ENCODE measurements around the gene CFAP141. TPM values are rescaled to one million over a fixed set of nuclear protein-coding genes. Genes with fewer than 3 reads are reported as not detected.

CFAP141 gene
- total and polyA plus RNA-seq, 2 of the 4 experiments (the other 2 are of a cell fraction): not detected

- H3K9ac ChIP-seq (ENCODE audit: low read depth, low read length): peak overlapping the region; percentile 86
- CTCF ChIA-PET: no interaction called here
- peak overlapping the region; percentile 100 for H2AK9ac ChIP-seq (replicated peaks; ENCODE audit: low read depth, low read length, poor library complexity)
- peak overlapping the region; percentile 99 for H3K4me2 ChIP-seq (ENCODE audit: low read depth, low read length)
- H2BK120ac ChIP-seq (ENCODE audit: low read depth, low read length): no peak overlapping the region
- BruUV-seq (replicated peaks): no TSS peak
- H3K9me3 ChIP-seq (ENCODE audit: control insufficient read depth, insufficient read depth, low read length): no peaks in the 10 kb centered on the region
- WGBS, 2 experiments (ENCODE audit: extremely low coverage in 2 of 2, insufficient read length in 1 of 2): 0% methylated on average over 1 of the region's 6 CpGs; no CpG with 5 or more reads in 1 of the 2 experiments
- DNase-seq: no peak
- in situ Hi-C loops (cut with MboI; ENCODE audit: low sequenced_read_pairs): no loop called here
- H2BK20ac ChIP-seq (ENCODE audit: low read depth, low read length): no peak overlapping the region
- H2AK5ac ChIP-seq (ENCODE audit: low read depth, low read length): peak overlapping the region; percentile 96
- intact Hi-C loops (cut with micrococcal nuclease): loop anchor here (2.0 kb wide), 1 partner anchor 191 kb away; the partner anchor contains the start of gene RPS27
- peak overlapping the region; percentile 99 for H2AFZ ChIP-seq (replicated peaks; ENCODE audit: low read length, poor library complexity)
- H3K9me1 ChIP-seq (ENCODE audit: insufficient read depth, low read length): peaks cover 18% of the 10 kb centered on the region
- peaks cover 0 to 34% of the 10 kb centered on the region in 2 experiments; a peak in 2 of 4 replicates for H3K79me1 ChIP-seq (ENCODE audit: low read depth in 1 of 2, low read length in 2 of 2)
- peak overlapping the region; percentile 93 for H3K27ac ChIP-seq (ENCODE audit: insufficient read depth, low read length)
- H3K27me3 ChIP-seq (ENCODE audit: control insufficient read depth, insufficient read depth, low read length): no peaks in the 10 kb centered on the region
- peak overlapping the region; percentile 37; the same call in 1 of the 3 replicates for H2BK15ac ChIP-seq (ENCODE audit: low read depth, low read length)
- peak overlapping the region; percentile 18; the same call in 1 of the 2 replicates for H4K5ac ChIP-seq (ENCODE audit: low read depth, low read length)
- POLR2A ChIA-PET (ENCODE audit: unreplicated experiment): interaction anchor here (0.6 kb wide), 1 partner anchor 14 kb away, joined by 3 read pairs; no protein-coding TSS in a partner anchor
- H3K23ac ChIP-seq (ENCODE audit: low read depth, low read length): peak overlapping the region; percentile 43; the same call in 1 of the 2 replicates
- H3K4me3 ChIP-seq (ENCODE audit: insufficient read depth, low read depth, low read length): peak overlapping the region; percentile 87
- H3K56ac ChIP-seq (ENCODE audit: extremely low read depth, insufficient read depth, low read length): peak overlapping the region; percentile 87
- H4K8ac ChIP-seq (ENCODE audit: low read depth in 2 of 2, low read length in 2 of 2): peak overlapping the region in 1 of 2 experiments; percentile 24; a peak in 2 of 4 replicates
- H3K14ac ChIP-seq (replicated peaks; ENCODE audit: low read depth, low read length): peak overlapping the region; percentile 15
- H3K4me1 ChIP-seq (ENCODE audit: control insufficient read depth, insufficient read depth, low read length): peaks cover 20% of the 10 kb centered on the region
- ATAC-seq (ENCODE audit: low read depth): no peak
- peaks cover 12% of the 10 kb centered on the region for H3K36me3 ChIP-seq (ENCODE audit: control insufficient read depth, insufficient read depth, low read length)
- dilution Hi-C loops (cut with HindIII; ENCODE audit: low sequenced_read_pairs, unreplicated experiment): no loop called here
- TF ChIP-seq RAD21 (IDR thresholded peaks at IDR 0.05; ENCODE audit: low read length) (no peak), MAFK (IDR thresholded peaks at IDR 0.05; ENCODE audit: low read depth, low read length) (no peak), NFE2L2 (IDR thresholded peaks at IDR 0.05; ENCODE audit: low read depth, low read length) (no peak), RFX5 (IDR thresholded peaks at IDR 0.05; ENCODE audit: low read depth, low read length) (no peak), RCOR1 (IDR thresholded peaks at IDR 0.05; ENCODE audit: insufficient replicate concordance, low read length) (no peak), MXI1 (IDR thresholded peaks at IDR 0.05; ENCODE audit: borderline replicate concordance, low read depth, low read length) (no peak), POLR2A (IDR thresholded peaks at IDR 0.05; ENCODE audit: low read depth, low read length) (no peak), USF2 (IDR thresholded peaks at IDR 0.05; ENCODE audit: low read depth, low read length) (no peak), MAZ (IDR thresholded peaks at IDR 0.05; ENCODE audit: borderline replicate concordance, low read depth, low read length) (no peak), FOS (IDR thresholded peaks at IDR 0.05; ENCODE audit: low read depth, low read length) (no peak), SMC3 (IDR thresholded peaks at IDR 0.05; ENCODE audit: low read depth, low read length) (no peak), BHLHE40 (IDR thresholded peaks at IDR 0.05; ENCODE audit: low read depth, low read length) (no peak), CHD1 (IDR thresholded peaks at IDR 0.05; ENCODE audit: low read depth, low read length) (no peak), ELK1 (IDR thresholded peaks at IDR 0.05; ENCODE audit: borderline replicate concordance, low read depth, low read length) (no peak)
- TF ChIP-seq, protein P1, sequence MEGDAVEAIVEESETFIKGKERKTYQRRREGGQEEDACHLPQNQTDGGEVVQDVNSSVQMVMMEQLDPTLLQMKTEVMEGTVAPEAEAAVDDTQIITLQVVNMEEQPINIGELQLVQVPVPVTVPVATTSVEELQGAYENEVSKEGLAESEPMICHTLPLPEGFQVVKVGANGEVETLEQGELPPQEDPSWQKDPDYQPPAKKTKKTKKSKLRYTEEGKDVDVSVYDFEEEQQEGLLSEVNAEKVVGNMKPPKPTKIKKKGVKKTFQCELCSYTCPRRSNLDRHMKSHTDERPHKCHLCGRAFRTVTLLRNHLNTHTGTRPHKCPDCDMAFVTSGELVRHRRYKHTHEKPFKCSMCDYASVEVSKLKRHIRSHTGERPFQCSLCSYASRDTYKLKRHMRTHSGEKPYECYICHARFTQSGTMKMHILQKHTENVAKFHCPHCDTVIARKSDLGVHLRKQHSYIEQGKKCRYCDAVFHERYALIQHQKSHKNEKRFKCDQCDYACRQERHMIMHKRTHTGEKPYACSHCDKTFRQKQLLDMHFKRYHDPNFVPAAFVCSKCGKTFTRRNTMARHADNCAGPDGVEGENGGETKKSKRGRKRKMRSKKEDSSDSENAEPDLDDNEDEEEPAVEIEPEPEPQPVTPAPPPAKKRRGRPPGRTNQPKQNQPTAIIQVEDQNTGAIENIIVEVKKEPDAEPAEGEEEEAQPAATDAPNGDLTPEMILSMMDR (conservative IDR thresholded peaks at IDR 0.05; ENCODE audit: low read depth, low read length): no peak
- peak overlapping the region; percentile 94 for H3K4ac ChIP-seq (ENCODE audit: low read depth, low read length)
- no peak overlapping the region for H3K18ac ChIP-seq (ENCODE audit: low read depth, low read length)
- peak overlapping the region; percentile 86 for H2BK5ac ChIP-seq (ENCODE audit: low read depth, low read length, poor library complexity, severe bottlenecking)
- H4K91ac ChIP-seq (ENCODE audit: insufficient read depth, low read depth, low read length): peak overlapping the region; percentile 36; the same call in 1 of the 2 replicates
- H4K20me1 ChIP-seq (ENCODE audit: insufficient read depth, low read length): peaks cover 59% of the 10 kb centered on the region
These were observed 24.2 kb downstream of the CFAP141 start for GRCh38 chr1:154181944-154182343.
